ENCODE results near the gene PTN. TPM values are rescaled to one million over a fixed set of nuclear protein-coding genes. Genes with fewer than 3 reads are reported as not detected.

Gene PTN
- polyA plus RNA-seq, 2 of the 4 experiments (the other 2 are of a cell fraction), result not detected

GRCh38 chr7:137325927-137326326 is 17.6 kb downstream of the PTN start:
- no peak for ATAC-seq
- ChIA-PET CTCF (no interaction called here), POLR2A (no interaction called here)
- no peak overlapping the region for H3K4me3 ChIP-seq
- no peaks in the 10 kb centered on the region for H3K9me3 ChIP-seq
- WGBS (ENCODE audit: missing lambda C conversion rate), result 0% methylated on average over 2 of the region's 2 CpGs
- no peak for DNase-seq (ENCODE audit: low read depth in 1 of 2, low spot score in 1 of 2)
- no peak for FAIRE-seq
- no peaks in the 10 kb centered on the region for H3K4me1 ChIP-seq
- TF ChIP-seq, protein P1, sequence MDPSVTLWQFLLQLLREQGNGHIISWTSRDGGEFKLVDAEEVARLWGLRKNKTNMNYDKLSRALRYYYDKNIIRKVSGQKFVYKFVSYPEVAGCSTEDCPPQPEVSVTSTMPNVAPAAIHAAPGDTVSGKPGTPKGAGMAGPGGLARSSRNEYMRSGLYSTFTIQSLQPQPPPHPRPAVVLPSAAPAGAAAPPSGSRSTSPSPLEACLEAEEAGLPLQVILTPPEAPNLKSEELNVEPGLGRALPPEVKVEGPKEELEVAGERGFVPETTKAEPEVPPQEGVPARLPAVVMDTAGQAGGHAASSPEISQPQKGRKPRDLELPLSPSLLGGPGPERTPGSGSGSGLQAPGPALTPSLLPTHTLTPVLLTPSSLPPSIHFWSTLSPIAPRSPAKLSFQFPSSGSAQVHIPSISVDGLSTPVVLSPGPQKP (IDR thresholded peaks at IDR 0.05; ENCODE audit: low read depth, low read length), result no peak
- H3K4me2 ChIP-seq, result no peak overlapping the region
- no peak overlapping the region for H3K27ac ChIP-seq

- H3K4me2 ChIP-seq, result no peak overlapping the region
- ATAC-seq (no peak), FAIRE-seq (no peak), DNase-seq (ENCODE audit: low read depth in 1 of 2, low spot score in 1 of 2) (no peak)
- no peaks in the 10 kb centered on the region for H3K9me3 ChIP-seq
- no peaks in the 10 kb centered on the region for H3K4me1 ChIP-seq
- no peak overlapping the region for H3K27ac ChIP-seq
- CTCF ChIA-PET, result no interaction called here
- H3K4me3 ChIP-seq, result no peak overlapping the region
- TF ChIP-seq ATOH8 (CRISPR knock-in tag; IDR thresholded peaks at IDR 0.05; ENCODE audit: low read depth) (no peak), MYC (IDR thresholded peaks at IDR 0.05; ENCODE audit: borderline replicate concordance, low read length) (no peak), SMC3 (IDR thresholded peaks at IDR 0.05) (no peak)
- TF ChIP-seq, protein P2, sequence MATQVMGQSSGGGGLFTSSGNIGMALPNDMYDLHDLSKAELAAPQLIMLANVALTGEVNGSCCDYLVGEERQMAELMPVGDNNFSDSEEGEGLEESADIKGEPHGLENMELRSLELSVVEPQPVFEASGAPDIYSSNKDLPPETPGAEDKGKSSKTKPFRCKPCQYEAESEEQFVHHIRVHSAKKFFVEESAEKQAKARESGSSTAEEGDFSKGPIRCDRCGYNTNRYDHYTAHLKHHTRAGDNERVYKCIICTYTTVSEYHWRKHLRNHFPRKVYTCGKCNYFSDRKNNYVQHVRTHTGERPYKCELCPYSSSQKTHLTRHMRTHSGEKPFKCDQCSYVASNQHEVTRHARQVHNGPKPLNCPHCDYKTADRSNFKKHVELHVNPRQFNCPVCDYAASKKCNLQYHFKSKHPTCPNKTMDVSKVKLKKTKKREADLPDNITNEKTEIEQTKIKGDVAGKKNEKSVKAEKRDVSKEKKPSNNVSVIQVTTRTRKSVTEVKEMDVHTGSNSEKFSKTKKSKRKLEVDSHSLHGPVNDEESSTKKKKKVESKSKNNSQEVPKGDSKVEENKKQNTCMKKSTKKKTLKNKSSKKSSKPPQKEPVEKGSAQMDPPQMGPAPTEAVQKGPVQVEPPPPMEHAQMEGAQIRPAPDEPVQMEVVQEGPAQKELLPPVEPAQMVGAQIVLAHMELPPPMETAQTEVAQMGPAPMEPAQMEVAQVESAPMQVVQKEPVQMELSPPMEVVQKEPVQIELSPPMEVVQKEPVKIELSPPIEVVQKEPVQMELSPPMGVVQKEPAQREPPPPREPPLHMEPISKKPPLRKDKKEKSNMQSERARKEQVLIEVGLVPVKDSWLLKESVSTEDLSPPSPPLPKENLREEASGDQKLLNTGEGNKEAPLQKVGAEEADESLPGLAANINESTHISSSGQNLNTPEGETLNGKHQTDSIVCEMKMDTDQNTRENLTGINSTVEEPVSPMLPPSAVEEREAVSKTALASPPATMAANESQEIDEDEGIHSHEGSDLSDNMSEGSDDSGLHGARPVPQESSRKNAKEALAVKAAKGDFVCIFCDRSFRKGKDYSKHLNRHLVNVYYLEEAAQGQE (IDR thresholded peaks at IDR 0.05), result no peak
- TF ChIP-seq, protein P3, sequence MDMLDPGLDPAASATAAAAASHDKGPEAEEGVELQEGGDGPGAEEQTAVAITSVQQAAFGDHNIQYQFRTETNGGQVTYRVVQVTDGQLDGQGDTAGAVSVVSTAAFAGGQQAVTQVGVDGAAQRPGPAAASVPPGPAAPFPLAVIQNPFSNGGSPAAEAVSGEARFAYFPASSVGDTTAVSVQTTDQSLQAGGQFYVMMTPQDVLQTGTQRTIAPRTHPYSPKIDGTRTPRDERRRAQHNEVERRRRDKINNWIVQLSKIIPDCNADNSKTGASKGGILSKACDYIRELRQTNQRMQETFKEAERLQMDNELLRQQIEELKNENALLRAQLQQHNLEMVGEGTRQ (IDR thresholded peaks at IDR 0.05), result no peak
- TF ChIP-seq, protein P4, sequence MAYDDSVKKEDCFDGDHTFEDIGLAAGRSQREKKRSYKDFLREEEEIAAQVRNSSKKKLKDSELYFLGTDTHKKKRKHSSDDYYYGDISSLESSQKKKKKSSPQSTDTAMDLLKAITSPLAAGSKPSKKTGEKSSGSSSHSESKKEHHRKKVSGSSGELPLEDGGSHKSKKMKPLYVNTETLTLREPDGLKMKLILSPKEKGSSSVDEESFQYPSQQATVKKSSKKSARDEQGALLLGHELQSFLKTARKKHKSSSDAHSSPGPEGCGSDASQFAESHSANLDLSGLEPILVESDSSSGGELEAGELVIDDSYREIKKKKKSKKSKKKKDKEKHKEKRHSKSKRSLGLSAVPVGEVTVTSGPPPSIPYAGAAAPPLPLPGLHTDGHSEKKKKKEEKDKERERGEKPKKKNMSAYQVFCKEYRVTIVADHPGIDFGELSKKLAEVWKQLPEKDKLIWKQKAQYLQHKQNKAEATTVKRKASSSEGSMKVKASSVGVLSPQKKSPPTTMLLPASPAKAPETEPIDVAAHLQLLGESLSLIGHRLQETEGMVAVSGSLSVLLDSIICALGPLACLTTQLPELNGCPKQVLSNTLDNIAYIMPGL (CRISPR knock-in tag; IDR thresholded peaks at IDR 0.05; ENCODE audit: borderline replicate concordance), result no peak
- TF ChIP-seq, protein P5, sequence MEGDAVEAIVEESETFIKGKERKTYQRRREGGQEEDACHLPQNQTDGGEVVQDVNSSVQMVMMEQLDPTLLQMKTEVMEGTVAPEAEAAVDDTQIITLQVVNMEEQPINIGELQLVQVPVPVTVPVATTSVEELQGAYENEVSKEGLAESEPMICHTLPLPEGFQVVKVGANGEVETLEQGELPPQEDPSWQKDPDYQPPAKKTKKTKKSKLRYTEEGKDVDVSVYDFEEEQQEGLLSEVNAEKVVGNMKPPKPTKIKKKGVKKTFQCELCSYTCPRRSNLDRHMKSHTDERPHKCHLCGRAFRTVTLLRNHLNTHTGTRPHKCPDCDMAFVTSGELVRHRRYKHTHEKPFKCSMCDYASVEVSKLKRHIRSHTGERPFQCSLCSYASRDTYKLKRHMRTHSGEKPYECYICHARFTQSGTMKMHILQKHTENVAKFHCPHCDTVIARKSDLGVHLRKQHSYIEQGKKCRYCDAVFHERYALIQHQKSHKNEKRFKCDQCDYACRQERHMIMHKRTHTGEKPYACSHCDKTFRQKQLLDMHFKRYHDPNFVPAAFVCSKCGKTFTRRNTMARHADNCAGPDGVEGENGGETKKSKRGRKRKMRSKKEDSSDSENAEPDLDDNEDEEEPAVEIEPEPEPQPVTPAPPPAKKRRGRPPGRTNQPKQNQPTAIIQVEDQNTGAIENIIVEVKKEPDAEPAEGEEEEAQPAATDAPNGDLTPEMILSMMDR (IDR thresholded peaks at IDR 0.05), result no peak
- POLR2A ChIA-PET, result no interaction called here
These were observed 18.5 kb downstream of the PTN start for GRCh38 chr7:137324796-137325696.
